Thyroid gland (tissue), 4 donors: ENCODE data around the gene OSBP. TPM values are rescaled to one million over a fixed set of nuclear protein-coding genes. Genes with fewer than 3 reads are reported as not detected.
A peak's percentile ranks its signal among the peaks of the same experiment; 100 is the strongest.

Experiments
- DNase-seq, 2 donors: peaks; one replicate each; pipeline ENCODE4 v3.0.0-alpha.2; 2019
- H3K27ac ChIP-seq, 3 donors: fragments of 200-600 bp; sonication (generic); 1 replicate in 2 of 3; 2 replicates in 1 of 3; pipeline ENCODE4 v1.5.1; 2016 to 2019; ENCODE audit warnings: mild to moderate bottlenecking in 1 of 3, moderate library complexity in 1 of 3
- H3K27me3 ChIP-seq: fragments of 200-600 bp; sonication (generic); one replicate; pipeline ENCODE4 v1.5.1; 2019
- H3K36me3 ChIP-seq, 2 donors: fragments of 200-600 bp; sonication (generic); one replicate each; pipeline ENCODE4 v1.5.1; 2016 to 2019
- H3K4me1 ChIP-seq, 2 donors: fragments of 200-600 bp; sonication (generic); one replicate each; pipeline ENCODE4 v1.5.1; 2017 to 2019
- H3K4me3 ChIP-seq, 3 donors: fragments of 200-600 bp; sonication (generic); replicated peaks in 1 of 3; 1 replicate in 2 of 3; 2 replicates in 1 of 3; pipeline ENCODE4 v1.5.1; 2016; ENCODE audit warnings: mild to moderate bottlenecking in 1 of 3
- H3K9me3 ChIP-seq: fragments of 200-600 bp; sonication (generic); one replicate; pipeline ENCODE4 v1.5.1; 2017
- POLR2A ChIP-seq, 2 donors: fragments of 450-650 bp; IDR thresholded peaks; one replicate each; pipeline ENCODE4 v1.6.1; 2017; ENCODE audit warnings: antibody characterized with exemption in 2 of 2, mild to moderate bottlenecking in 2 of 2, moderate library complexity in 1 of 2
- WGBS, 2 donors: methylation state at CpG; one replicate each; pipeline ENCODE4 v1.1.5; 2017; 5-methylcytosine and 5-hydroxymethylcytosine counted together
- intact Hi-C: fragments of 100-400 bp; cut with DNase I; formaldehyde crosslinking; loops from one replicate; pipeline ENCODE4 v1.15.1; 2023
- total RNA-seq, 4 donors: library from RNA; depleted of rRNA; stranded (reverse); fragments of >200 nt; gene quantifications; one replicate each; pipeline ENCODE4 v1.2.3, GENCODE V29; 2016
- TF ChIP-seq, protein P1 (sequence below), 6 experiments: fragments of 200-600 bp in 3 of 6; fragments of 450-650 bp in 3 of 6; sonication (generic) in 3 of 6; IDR thresholded peaks; one replicate each; pipeline ENCODE4 v1.5.1; 2016 to 2019; ENCODE audit warnings: antibody characterized with exemption in 6 of 6, mild to moderate bottlenecking in 2 of 6, inconsistent platforms in 1 of 6, moderate library complexity in 1 of 6

Gene OSBP
- total RNA-seq, 4 donors from 2014 or later = 47.3 to 59.6 (median 49.5) TPM

DNA sequence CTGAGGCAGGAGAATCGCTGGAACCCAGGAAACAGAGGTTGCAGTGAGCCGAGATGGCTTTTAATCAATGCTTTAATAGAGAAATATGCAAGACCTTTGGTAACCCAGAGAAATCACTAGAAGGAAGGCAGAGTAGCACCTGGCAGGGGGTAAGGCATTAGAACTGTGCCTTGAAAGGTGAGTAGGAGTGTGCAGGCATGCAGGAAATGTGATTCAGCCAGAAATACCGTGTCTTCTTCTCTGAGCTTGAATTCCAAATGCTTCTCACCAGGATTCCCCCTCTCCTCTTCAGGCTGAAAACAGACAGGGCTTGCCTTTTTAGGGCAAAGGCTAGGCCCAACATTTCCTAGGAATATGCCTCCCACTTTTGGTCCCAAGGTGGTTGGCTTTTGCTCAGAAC lies 53.3 kb downstream of the OSBP start:
- intact Hi-C loops = no loop called here
- Histone ChIP-seq H3K9me3 (no peaks in the 10 kb centered on the region), H3K27ac (no peak overlapping the region), H3K36me3 (no peaks in the 10 kb centered on the region), H3K4me1 (peaks cover 0 to 6% of the 10 kb centered on the region in 2 donors), H3K4me3 (no peak overlapping the region), H3K27me3 (no peaks in the 10 kb centered on the region)
- TF ChIP-seq, protein P1, sequence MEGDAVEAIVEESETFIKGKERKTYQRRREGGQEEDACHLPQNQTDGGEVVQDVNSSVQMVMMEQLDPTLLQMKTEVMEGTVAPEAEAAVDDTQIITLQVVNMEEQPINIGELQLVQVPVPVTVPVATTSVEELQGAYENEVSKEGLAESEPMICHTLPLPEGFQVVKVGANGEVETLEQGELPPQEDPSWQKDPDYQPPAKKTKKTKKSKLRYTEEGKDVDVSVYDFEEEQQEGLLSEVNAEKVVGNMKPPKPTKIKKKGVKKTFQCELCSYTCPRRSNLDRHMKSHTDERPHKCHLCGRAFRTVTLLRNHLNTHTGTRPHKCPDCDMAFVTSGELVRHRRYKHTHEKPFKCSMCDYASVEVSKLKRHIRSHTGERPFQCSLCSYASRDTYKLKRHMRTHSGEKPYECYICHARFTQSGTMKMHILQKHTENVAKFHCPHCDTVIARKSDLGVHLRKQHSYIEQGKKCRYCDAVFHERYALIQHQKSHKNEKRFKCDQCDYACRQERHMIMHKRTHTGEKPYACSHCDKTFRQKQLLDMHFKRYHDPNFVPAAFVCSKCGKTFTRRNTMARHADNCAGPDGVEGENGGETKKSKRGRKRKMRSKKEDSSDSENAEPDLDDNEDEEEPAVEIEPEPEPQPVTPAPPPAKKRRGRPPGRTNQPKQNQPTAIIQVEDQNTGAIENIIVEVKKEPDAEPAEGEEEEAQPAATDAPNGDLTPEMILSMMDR (IDR thresholded peaks at IDR 0.05) = no peak
- no peak for TF ChIP-seq POLR2A (IDR thresholded peaks at IDR 0.05)
- no peak for DNase-seq
- 73 to 86% methylated on average over 3 of the region's 3 CpGs for WGBS, 2 donors

DNA sequence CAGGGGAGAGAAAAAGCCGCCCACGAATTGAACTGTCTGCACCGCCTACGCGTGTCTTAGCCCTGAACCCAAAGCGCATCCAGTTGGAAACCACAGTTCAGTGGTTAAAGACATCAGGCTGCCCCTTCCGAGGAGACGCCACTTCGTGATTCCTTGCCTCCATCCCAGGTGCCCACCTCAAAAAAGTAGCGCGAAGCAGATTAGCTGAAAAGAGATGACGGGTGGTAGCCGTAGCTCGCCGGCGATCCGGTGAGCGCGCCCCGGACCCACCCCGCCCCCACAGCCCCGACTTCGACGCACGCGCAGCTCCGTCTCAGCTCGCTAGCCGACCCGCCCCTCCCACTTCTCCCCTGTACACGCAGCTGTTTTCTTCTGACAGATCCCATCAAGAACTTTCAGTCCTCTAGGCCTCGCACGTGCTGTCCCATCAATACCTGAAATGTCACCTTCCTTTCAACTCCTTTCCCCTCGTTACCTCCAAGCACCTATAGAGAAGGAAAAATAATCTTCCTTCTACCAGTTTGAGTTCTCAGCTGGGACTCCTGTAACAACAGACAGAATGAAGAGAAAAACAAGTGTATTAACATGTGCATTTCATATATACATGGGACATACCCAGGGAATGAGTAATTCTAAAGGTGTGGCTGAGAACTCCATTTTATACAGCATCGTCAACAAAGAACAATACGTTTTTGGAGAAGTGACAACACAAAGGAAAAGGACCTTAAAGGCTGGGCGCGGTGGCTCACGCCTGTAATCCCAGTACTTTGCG lies 54.7 kb downstream of the OSBP start:
- peak; percentile 88 to 89 for DNase-seq
- H3K27me3 ChIP-seq = no peaks in the 10 kb centered on the region
- WGBS, 2 donors = 4 to 7% methylated on average over 31 to 40 of the region's 40 CpGs
- H3K27ac ChIP-seq = peak overlapping the region; percentile 79 to 86 (median 79)
- H3K36me3 ChIP-seq = no peaks in the 10 kb centered on the region
- peak overlapping the region; percentile 2 to 84 (median 63) for H3K4me3 ChIP-seq
- TF ChIP-seq, protein P1 (IDR thresholded peaks at IDR 0.05) = no peak
- TF ChIP-seq POLR2A (IDR thresholded peaks at IDR 0.05) = peak in 1 of 2 donors; percentile 46
- H3K4me1 ChIP-seq = peaks cover under 1 to 5% of the 10 kb centered on the region in 2 donors
- H3K9me3 ChIP-seq = no peaks in the 10 kb centered on the region
- intact Hi-C loops = no loop called here

DNA sequence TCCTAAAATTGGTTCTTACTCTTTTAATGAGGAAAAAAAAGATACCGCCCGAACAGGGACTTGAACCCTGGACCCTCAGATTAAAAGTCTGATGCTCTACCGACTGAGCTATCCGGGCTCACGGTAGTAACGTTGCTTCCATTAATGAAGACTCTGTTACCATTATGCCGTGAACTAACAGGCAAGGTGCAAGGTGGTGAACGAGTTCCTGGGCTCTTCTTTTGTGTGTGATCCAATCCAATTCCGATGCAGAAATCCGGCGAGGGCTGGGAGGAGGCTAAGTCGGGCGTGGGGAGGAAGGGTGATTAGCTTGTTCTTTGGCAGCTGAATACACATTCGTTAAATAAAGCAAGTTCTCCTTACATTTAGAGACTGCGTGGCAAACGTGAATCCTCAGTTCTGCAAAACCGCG lies 55.3 kb downstream of the OSBP start:
- 0 to 1% methylated on average over 17 to 18 of the region's 18 CpGs for WGBS, 2 donors
- Histone ChIP-seq H3K27ac (peak overlapping the region; percentile 79 to 86 (median 79)), H3K4me3 (peak overlapping the region; percentile 2 to 84 (median 63)), H3K9me3 (no peaks in the 10 kb centered on the region), H3K27me3 (no peaks in the 10 kb centered on the region), H3K36me3 (no peaks in the 10 kb centered on the region), H3K4me1 (peaks cover 0 to 5% of the 10 kb centered on the region in 2 donors)
- intact Hi-C loops = no loop called here
- DNase-seq = peak; percentile 62 to 63
- TF ChIP-seq POLR2A (IDR thresholded peaks at IDR 0.05) = no peak
- TF ChIP-seq, protein P1 (IDR thresholded peaks at IDR 0.05) = no peak

DNA sequence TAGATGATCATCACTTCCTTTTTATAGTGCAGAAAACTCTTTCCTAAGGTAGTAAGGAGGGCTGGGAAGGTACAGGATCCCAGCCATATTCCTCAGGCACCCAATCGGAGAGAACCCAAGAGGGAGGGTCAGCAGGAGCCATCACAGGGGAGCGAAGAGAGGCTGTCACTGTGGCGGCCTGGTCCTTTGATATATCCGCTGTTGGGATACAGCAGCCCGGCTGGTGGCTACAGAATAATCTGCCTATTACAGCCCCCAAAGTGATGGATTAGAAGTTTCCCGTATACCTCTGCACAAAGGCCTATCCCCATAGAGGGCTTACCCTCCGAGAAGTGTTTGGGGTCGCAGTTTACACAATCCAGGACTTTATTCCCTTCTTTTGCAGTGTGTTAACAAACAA lies 55.7 kb downstream of the OSBP start:
- H3K36me3 ChIP-seq = no peaks in the 10 kb centered on the region
- TF ChIP-seq, protein P1 (IDR thresholded peaks at IDR 0.05) = no peak
- TF ChIP-seq POLR2A (IDR thresholded peaks at IDR 0.05) = no peak
- intact Hi-C loops = loop anchor here (10.0 kb wide), 2 partner anchors 55 to 105 kb away; partner anchors contain the start of genes OSBP and PATL1
- peak overlapping the region in 1 of 3 donors; percentile 86 for H3K27ac ChIP-seq
- peak overlapping the region in 1 of 3 donors; percentile 63 for H3K4me3 ChIP-seq
- H3K4me1 ChIP-seq = peaks cover 0 to 5% of the 10 kb centered on the region in 2 donors
- DNase-seq = no peak
- no peaks in the 10 kb centered on the region for H3K27me3 ChIP-seq
- H3K9me3 ChIP-seq = no peaks in the 10 kb centered on the region
- WGBS, 2 donors = 48 to 49% methylated on average over 8 of the region's 8 CpGs

DNA sequence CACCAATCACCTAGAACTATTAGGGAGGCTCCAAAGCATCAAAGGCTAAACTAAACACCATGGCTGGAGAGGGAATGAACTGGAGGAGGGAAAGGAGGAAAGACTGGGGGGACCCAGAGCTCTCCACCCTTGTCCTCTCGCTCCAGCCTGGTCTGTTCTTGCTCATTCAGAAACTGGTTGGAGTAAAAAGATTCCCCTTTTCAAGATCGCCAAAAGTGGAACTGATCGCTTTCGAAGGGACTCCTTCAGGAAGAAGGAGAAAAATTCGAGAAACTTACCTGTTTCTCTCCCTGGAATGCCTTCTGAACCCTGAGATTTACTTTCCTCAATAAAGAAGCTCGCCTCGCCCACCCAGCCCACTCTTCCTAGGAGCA lies 57.3 kb downstream of the OSBP start:
- H3K27me3 ChIP-seq = no peaks in the 10 kb centered on the region
- intact Hi-C loops = loop anchor here (10.0 kb wide), 2 partner anchors 57 to 107 kb away; partner anchors contain the start of genes OSBP and PATL1
- no peaks in the 10 kb centered on the region for H3K36me3 ChIP-seq
- no peak for DNase-seq
- TF ChIP-seq, protein P1 (IDR thresholded peaks at IDR 0.05) = no peak
- TF ChIP-seq POLR2A (IDR thresholded peaks at IDR 0.05) = no peak
- H3K4me3 ChIP-seq = no peak overlapping the region
- H3K4me1 ChIP-seq = peaks cover 0 to 5% of the 10 kb centered on the region in 2 donors
- H3K27ac ChIP-seq = no peak overlapping the region
- H3K9me3 ChIP-seq = no peaks in the 10 kb centered on the region
- 63 to 67% methylated on average over 7 of the region's 7 CpGs for WGBS, 2 donors
